OCI-LY7 (cell line): ENCODE results near the gene CHN1. TPM values are rescaled to one million over a fixed set of nuclear protein-coding genes. Genes with fewer than 3 reads are reported as not detected.

Experiments used
- BruUV-seq: library from RNA; stranded (reverse); fragments of 400-500 nt; replicated peaks from 2 replicates; lab custom pipeline; 2021; lab: Mats Ljungman, UMichigan
- CTCF ChIA-PET: fragments of 300-600 bp; sonication (Branson Sonifier 250); formaldehyde crosslinking; loops from one replicate; lab custom pipeline; 2022; ENCODE audit warnings: antibody characterized with exemption; ENCODE audit not compliant: unreplicated experiment; lab: Charles Lee
- POLR2A ChIA-PET: fragments of 300-600 bp; sonication (Branson Sonifier 250); formaldehyde crosslinking; loops from one replicate; lab custom pipeline; 2022; ENCODE audit warnings: antibody characterized with exemption; lab: Charles Lee
- DNase-seq: peaks from one replicate; pipeline ENCODE4 v3.0.0-alpha.2; 2015; ENCODE audit warnings: low spot score
- H2AFZ ChIP-seq: fragments of 200-600 bp; sonication (generic), shearing (Covaris generic); 2 replicates; pipeline ENCODE4 v1.6.1; 2014; ENCODE audit warnings: mild to moderate bottlenecking, antibody characterized with exemption, low read length, moderate library complexity
- H3K27ac ChIP-seq: fragments of 200-600 bp; sonication (generic); 2 replicates; pipeline ENCODE4 v1.5.1; 2014; ENCODE audit warnings: mixed run types, low read depth, mild to moderate bottlenecking, moderate library complexity, low read length, inconsistent platforms; ENCODE audit not compliant: poor library complexity, severe bottlenecking
- H3K36me3 ChIP-seq: fragments of 200-600 bp; sonication (generic); 2 replicates; pipeline ENCODE4 v1.6.1; 2014; ENCODE audit warnings: mild to moderate bottlenecking, antibody characterized with exemption, low read length, moderate library complexity, mixed read lengths; ENCODE audit not compliant: insufficient read depth
- H3K4me1 ChIP-seq: fragments of 200-600 bp; sonication (generic); 2 replicates; pipeline ENCODE4 v1.5.1; 2014; ENCODE audit warnings: mild to moderate bottlenecking, low read length; ENCODE audit not compliant: insufficient read depth, poor library complexity, severe bottlenecking
- H3K4me2 ChIP-seq: fragments of 200-600 bp; sonication (generic); 2 replicates; pipeline ENCODE4 v1.6.1; 2014; ENCODE audit warnings: mild to moderate bottlenecking, low read length
- H3K4me3 ChIP-seq: fragments of 200-600 bp; sonication (generic); 2 replicates; pipeline ENCODE4 v1.5.1; 2014; ENCODE audit warnings: mild to moderate bottlenecking, low read depth, low read length; ENCODE audit not compliant: poor library complexity, severe bottlenecking
- H3K79me2 ChIP-seq: fragments of 200-600 bp; sonication (generic); 2 replicates; pipeline ENCODE4 v1.6.1; 2016; ENCODE audit warnings: low read depth, mild to moderate bottlenecking, low read length, moderate library complexity, mixed read lengths; ENCODE audit not compliant: insufficient read depth
- H3K9me2 ChIP-seq: fragments of 200-600 bp; sonication (generic); 2 replicates; pipeline ENCODE4 v1.6.1; 2016; ENCODE audit warnings: mild to moderate bottlenecking, low read length, mixed read lengths; ENCODE audit not compliant: insufficient read depth
- H3K9me3 ChIP-seq: fragments of 200-600 bp; sonication (generic); 2 replicates; pipeline ENCODE4 v1.6.1; 2014; ENCODE audit warnings: mild to moderate bottlenecking, mixed run types, low read length, mixed read lengths
- H4K20me1 ChIP-seq: fragments of 200-600 bp; sonication (generic); 2 replicates; pipeline ENCODE4 v1.6.1; 2014; ENCODE audit warnings: mild to moderate bottlenecking, antibody characterized with exemption, low read length, moderate library complexity, mixed read lengths; ENCODE audit not compliant: insufficient read depth
- EZH2phosphoT487 ChIP-seq: fragments of 200-600 bp; sonication (generic); IDR thresholded peaks from 2 replicates; pipeline ENCODE4 v1.6.1; 2018; ENCODE audit warnings: low read depth, borderline replicate concordance, mild to moderate bottlenecking, mixed run types, antibody characterized with exemption, low read length, moderate library complexity, mixed read lengths
- intact Hi-C: fragments of 100-400 bp; cut with micrococcal nuclease; formaldehyde crosslinking; loops from one replicate; pipeline ENCODE4 v1.10.0; 2022; ENCODE audit not compliant: unreplicated experiment
- total RNA-seq, 2 experiments: library from RNA; depleted of rRNA in 1 of 2; stranded (reverse); fragments of >200 nt in 1 of 2; shearing (Covaris generic) in 1 of 2; gene quantifications; 2 replicates each; pipeline ENCODE4 v1.2.3, GENCODE V29; 2014 to 2022
- TF ChIP-seq, protein P1 (sequence below): fragments of 200-600 bp; sonication (generic); conservative IDR thresholded peaks from 2 replicates; pipeline ENCODE4 v1.5.1; 2014; ENCODE audit warnings: mild to moderate bottlenecking, antibody characterized with exemption, low read length, moderate library complexity, mixed read lengths

The CHN1 gene
- total RNA-seq, 2 experiments from 2014 or later = 0.44 TPM; not detected in 1

DNA sequence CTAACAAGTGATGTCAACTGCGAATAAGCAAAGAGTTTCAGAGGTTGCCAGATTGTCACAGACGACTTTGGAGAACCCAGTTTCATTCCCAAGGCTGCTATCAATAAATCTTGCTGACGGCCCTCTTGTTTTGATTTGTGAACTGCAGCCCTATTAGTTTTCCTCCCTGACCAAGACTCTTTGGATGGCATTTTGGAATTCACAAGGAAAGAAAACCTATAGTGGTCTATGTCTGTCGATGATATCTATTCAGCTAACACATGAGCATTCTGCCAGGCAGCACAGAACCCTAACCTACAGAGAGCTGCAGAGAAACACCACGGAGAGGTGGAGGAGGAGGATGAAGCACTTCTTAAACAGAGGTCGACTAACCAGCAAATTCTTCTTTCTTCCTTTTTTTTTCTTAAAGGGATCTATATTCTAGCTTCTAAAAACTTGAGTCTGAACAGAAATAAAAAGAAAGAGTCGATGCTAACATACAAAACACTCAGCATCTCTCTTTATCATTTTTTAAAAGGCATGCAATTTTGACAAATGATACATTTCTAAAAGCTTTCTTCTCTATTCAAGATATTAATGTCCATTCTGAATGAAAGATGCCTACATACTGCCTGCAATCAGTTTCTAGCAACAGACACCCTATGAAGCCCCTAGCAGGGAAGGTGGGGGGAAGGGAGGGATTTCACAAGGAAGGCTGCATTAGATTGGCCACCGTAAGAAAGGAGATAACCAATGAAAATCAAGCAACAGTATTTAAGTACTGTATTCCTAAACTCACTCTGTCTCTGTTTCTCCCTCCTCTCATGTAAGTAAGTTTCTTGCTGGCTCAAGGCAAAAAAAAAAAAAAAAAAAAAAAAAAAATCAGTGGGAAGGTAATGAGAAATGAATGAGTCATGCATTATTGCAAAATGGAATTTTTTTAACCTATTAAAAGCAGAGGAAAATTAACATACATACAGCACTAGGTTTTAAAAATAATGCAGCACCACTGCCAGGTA, 157.9 kb downstream of the CHN1 start:
- Histone ChIP-seq H3K9me2 (no peaks in the 10 kb centered on the region), H3K27ac (no peak overlapping the region), H3K4me3 (no peak overlapping the region), H2AFZ (no peak overlapping the region), H3K4me2 (no peak overlapping the region), H3K36me3 (no peaks in the 10 kb centered on the region), H3K4me1 (no peaks in the 10 kb centered on the region), H3K79me2 (no peaks in the 10 kb centered on the region), H3K9me3 (no peaks in the 10 kb centered on the region), H4K20me1 (no peaks in the 10 kb centered on the region)
- no peak for DNase-seq
- ChIA-PET POLR2A (no interaction called here), CTCF (no interaction called here)
- TF ChIP-seq, protein P1, sequence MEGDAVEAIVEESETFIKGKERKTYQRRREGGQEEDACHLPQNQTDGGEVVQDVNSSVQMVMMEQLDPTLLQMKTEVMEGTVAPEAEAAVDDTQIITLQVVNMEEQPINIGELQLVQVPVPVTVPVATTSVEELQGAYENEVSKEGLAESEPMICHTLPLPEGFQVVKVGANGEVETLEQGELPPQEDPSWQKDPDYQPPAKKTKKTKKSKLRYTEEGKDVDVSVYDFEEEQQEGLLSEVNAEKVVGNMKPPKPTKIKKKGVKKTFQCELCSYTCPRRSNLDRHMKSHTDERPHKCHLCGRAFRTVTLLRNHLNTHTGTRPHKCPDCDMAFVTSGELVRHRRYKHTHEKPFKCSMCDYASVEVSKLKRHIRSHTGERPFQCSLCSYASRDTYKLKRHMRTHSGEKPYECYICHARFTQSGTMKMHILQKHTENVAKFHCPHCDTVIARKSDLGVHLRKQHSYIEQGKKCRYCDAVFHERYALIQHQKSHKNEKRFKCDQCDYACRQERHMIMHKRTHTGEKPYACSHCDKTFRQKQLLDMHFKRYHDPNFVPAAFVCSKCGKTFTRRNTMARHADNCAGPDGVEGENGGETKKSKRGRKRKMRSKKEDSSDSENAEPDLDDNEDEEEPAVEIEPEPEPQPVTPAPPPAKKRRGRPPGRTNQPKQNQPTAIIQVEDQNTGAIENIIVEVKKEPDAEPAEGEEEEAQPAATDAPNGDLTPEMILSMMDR = no peak
- TF ChIP-seq EZH2phosphoT487 = no peak
- no TSS peak for BruUV-seq
- intact Hi-C loops = no loop called here

DNA sequence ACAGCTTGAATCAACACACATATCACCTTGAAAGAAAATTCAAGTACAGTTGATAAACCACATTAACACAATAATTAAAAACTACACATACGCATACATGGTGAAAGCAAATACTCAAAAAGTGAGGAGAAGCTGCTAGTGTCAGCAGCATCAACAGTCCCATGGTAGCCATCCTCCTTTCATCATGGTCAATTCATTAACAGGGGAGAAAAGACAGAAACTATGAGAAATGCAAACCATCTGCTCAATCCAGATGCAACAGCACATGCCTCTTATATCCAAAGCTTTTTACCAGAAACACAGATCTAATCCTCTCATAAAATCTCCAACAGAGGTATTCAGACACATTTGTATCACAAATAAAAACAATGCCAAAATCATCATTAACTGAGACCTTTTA, 159.0 kb downstream of the CHN1 start:
- CTCF ChIA-PET = no interaction called here

More for the DNA sequence above, 159.0 kb downstream of the CHN1 start:
- Histone ChIP-seq H3K4me2 (no peak overlapping the region), H3K4me1 (no peaks in the 10 kb centered on the region), H3K79me2 (no peaks in the 10 kb centered on the region), H3K4me3 (no peak overlapping the region), H3K27ac (no peak overlapping the region), H4K20me1 (no peaks in the 10 kb centered on the region), H2AFZ (no peak overlapping the region), H3K9me2 (no peaks in the 10 kb centered on the region), H3K9me3 (no peaks in the 10 kb centered on the region), H3K36me3 (no peaks in the 10 kb centered on the region)
- BruUV-seq = no TSS peak
- intact Hi-C loops = no loop called here
- TF ChIP-seq, protein P1 = no peak
- no peak for TF ChIP-seq EZH2phosphoT487
- DNase-seq = no peak
- POLR2A ChIA-PET = no interaction called here
